ENCODE results near the gene VPS45. TPM values are rescaled to one million over a fixed set of nuclear protein-coding genes. Genes with fewer than 3 reads are reported as not detected.

The VPS45 gene
- total RNA-seq, 6 donors from 2014 or later, result 16.3 to 50.3 (median 30.8) TPM

GRCh38 chr1:150076066-150076465, 8.5 kb downstream of the VPS45 start:
- H3K27me3 ChIP-seq, result no peaks in the 10 kb centered on the region
- no peaks in the 10 kb centered on the region for H3K9me3 ChIP-seq
- H3K4me1 ChIP-seq, result no peaks in the 10 kb centered on the region
- 61 to 84% methylated on average over 2 of the region's 2 CpGs for WGBS, 2 donors
- no peak overlapping the region for H3K4me3 ChIP-seq
- peaks cover 0 to 82% (median 24%) of the 10 kb centered on the region in 4 donors for H3K36me3 ChIP-seq
- ATAC-seq (ENCODE audit: low FRiP score in 2 of 2) (no peak), DNase-seq (no peak)
- no peak for TF ChIP-seq CTCF (IDR thresholded peaks at IDR 0.05)
- no peak overlapping the region for H3K27ac ChIP-seq

- WGBS, 2 donors, result 87 to 89% methylated on average over 6 of the region's 6 CpGs
These were observed 9.4 kb downstream of the VPS45 start for GRCh38 chr1:150076985-150077384.

GRCh38 chr1:150080784-150081183, 13.2 kb downstream of the VPS45 start:
- H3K4me3 ChIP-seq, result no peak overlapping the region
- no peak for TF ChIP-seq POLR2AphosphoS5 (IDR thresholded peaks at IDR 0.05)
- H3K27ac ChIP-seq, result no peak overlapping the region
- H3K4me1 ChIP-seq, result no peaks in the 10 kb centered on the region
- H3K36me3 ChIP-seq, result peaks cover 8 to 87% (median 42%) of the 10 kb centered on the region in 4 donors
- ATAC-seq (ENCODE audit: low FRiP score in 2 of 2) (no peak), DNase-seq (no peak)
- H3K27me3 ChIP-seq, result no peaks in the 10 kb centered on the region
- H3K9me3 ChIP-seq, result no peaks in the 10 kb centered on the region

More at GRCh38 chr1:150076985-150077384, 9.4 kb downstream of the VPS45 start:
- Histone ChIP-seq H3K9me3 (no peaks in the 10 kb centered on the region), H3K36me3 (peaks cover 0 to 83% (median 25%) of the 10 kb centered on the region in 4 donors), H3K27me3 (no peaks in the 10 kb centered on the region), H3K4me3 (no peak overlapping the region), H3K4me1 (no peaks in the 10 kb centered on the region), H3K27ac (no peak overlapping the region)
- no peak for DNase-seq
- no peak for ATAC-seq (ENCODE audit: low FRiP score in 2 of 2)
- TF ChIP-seq EP300 (IDR thresholded peaks at IDR 0.05) (no peak), POLR2A (IDR thresholded peaks at IDR 0.05) (no peak), CTCF (IDR thresholded peaks at IDR 0.05) (no peak), POLR2AphosphoS5 (IDR thresholded peaks at IDR 0.05) (no peak)

GRCh38 chr1:150082494-150082893, 14.9 kb downstream of the VPS45 start:
- H3K27ac ChIP-seq, result no peak overlapping the region
- 94 to 95% methylated on average over 4 of the region's 4 CpGs for WGBS, 2 donors
- DNase-seq (no peak), ATAC-seq (ENCODE audit: low FRiP score in 2 of 2) (no peak)
- H3K36me3 ChIP-seq, result peaks cover 8 to 72% (median 42%) of the 10 kb centered on the region in 4 donors
- TF ChIP-seq POLR2AphosphoS5 (IDR thresholded peaks at IDR 0.05) (no peak), CTCF (IDR thresholded peaks at IDR 0.05) (no peak), EP300 (IDR thresholded peaks at IDR 0.05) (no peak), POLR2A (IDR thresholded peaks at IDR 0.05) (no peak)
- H3K4me1 ChIP-seq, result no peaks in the 10 kb centered on the region
- no peaks in the 10 kb centered on the region for H3K27me3 ChIP-seq
- no peak overlapping the region for H3K4me3 ChIP-seq
- H3K9me3 ChIP-seq, result no peaks in the 10 kb centered on the region

- H3K27ac ChIP-seq, result no peak overlapping the region
- H3K4me1 ChIP-seq, result no peaks in the 10 kb centered on the region
- no peak overlapping the region for H3K4me3 ChIP-seq
- H3K27me3 ChIP-seq, result no peaks in the 10 kb centered on the region
- DNase-seq, result no peak
- ATAC-seq (ENCODE audit: low FRiP score in 2 of 2), result no peak
- TF ChIP-seq EP300 (IDR thresholded peaks at IDR 0.05), result no peak
- TF ChIP-seq POLR2AphosphoS5 (IDR thresholded peaks at IDR 0.05), result no peak
- no peak for TF ChIP-seq CTCF (IDR thresholded peaks at IDR 0.05)
- no peak for TF ChIP-seq POLR2A (IDR thresholded peaks at IDR 0.05)
- H3K9me3 ChIP-seq, result no peaks in the 10 kb centered on the region
- peaks cover 8 to 58% (median 32%) of the 10 kb centered on the region in 4 donors for H3K36me3 ChIP-seq
These were observed 16.3 kb downstream of the VPS45 start for GRCh38 chr1:150083907-150084306.
